Esophagus muscularis mucosa (tissue), 4 donors: ENCODE measurements around the gene EFNA4. TPM values are rescaled to one million over a fixed set of nuclear protein-coding genes. Genes with fewer than 3 reads are reported as not detected.

Experiments
- DNase-seq: peaks from one replicate; pipeline ENCODE4 v3.0.0-alpha.2; 2017; ENCODE audit errors: extremely low spot score
- H3K27ac ChIP-seq, 4 donors: fragments of 200-600 bp; sonication (generic); replicated peaks in 1 of 4; 1 replicate in 3 of 4; 2 replicates in 1 of 4; pipeline ENCODE4 v1.5.1; 2016 to 2019; ENCODE audit warnings: mild to moderate bottlenecking in 1 of 4
- H3K27me3 ChIP-seq, 4 donors: fragments of 200-600 bp; sonication (generic); one replicate each; pipeline versions ENCODE4 v1.5.1 to v1.6.0; 2016 to 2019
- H3K36me3 ChIP-seq, 4 donors: fragments of 200-600 bp; sonication (generic); one replicate each; pipeline ENCODE4 v1.5.1; 2016 to 2019
- H3K4me1 ChIP-seq, 4 donors: fragments of 200-600 bp; sonication (generic); one replicate each; pipeline ENCODE4 v1.5.1; 2016 to 2019
- H3K4me3 ChIP-seq, 4 donors: fragments of 200-600 bp; sonication (generic); 1 replicate in 2 of 4; 2 replicates in 2 of 4; pipeline ENCODE4 v1.5.1; 2016 to 2019; ENCODE audit warnings: mild to moderate bottlenecking in 4 of 4, moderate library complexity in 1 of 4
- H3K9me3 ChIP-seq, 4 donors: fragments of 200-600 bp; sonication (generic); 1 replicate in 3 of 4; 2 replicates in 1 of 4; pipeline ENCODE4 v1.5.1; 2016 to 2019
- EP300 ChIP-seq: sonication (generic); formaldehyde crosslinking; IDR thresholded peaks from one replicate; pipeline ENCODE4 v1.6.1; 2017; ENCODE audit warnings: antibody characterized with exemption
- POLR2A ChIP-seq: fragments of 450-650 bp; IDR thresholded peaks from one replicate; pipeline ENCODE4 v1.6.1; 2017; ENCODE audit warnings: antibody characterized with exemption, moderate library complexity, mild to moderate bottlenecking, low read depth
- POLR2AphosphoS5 ChIP-seq, 2 donors: sonication (generic); formaldehyde crosslinking; IDR thresholded peaks; one replicate each; pipeline ENCODE4 v1.6.1; 2017; ENCODE audit warnings: antibody characterized with exemption in 2 of 2
- WGBS: methylation state at CpG from one replicate; pipeline ENCODE4 v1.1.5; 2018; 5-methylcytosine and 5-hydroxymethylcytosine counted together
- intact Hi-C: fragments of 100-400 bp; cut with DNase I; formaldehyde crosslinking; loops from one replicate; pipeline ENCODE4 v1.15.1; 2023
- total RNA-seq, 4 donors: library from RNA; depleted of rRNA; stranded (reverse); fragments of >200 nt; gene quantifications; one replicate each; pipeline versions ENCODE4 v1.1.0 to v1.2.1, GENCODE V29; 2016
- TF ChIP-seq, protein P1 (sequence below), 3 experiments: fragments of 200-600 bp in 2 of 3; fragments of 450-650 bp in 1 of 3; sonication (generic) in 2 of 3; IDR thresholded peaks; one replicate each; pipeline ENCODE4 v1.5.1; 2017 to 2019; ENCODE audit warnings: antibody characterized with exemption in 3 of 3, mild to moderate bottlenecking in 2 of 3, moderate library complexity in 1 of 3

EFNA4 gene
- total RNA-seq, 4 donors from 2014 or later, result 0.83 to 4.5 (median 3.2) TPM

GRCh38 chr1:155038602-155039307 lies 24.8 kb upstream of the EFNA4 start:
- DNase-seq, result no peak
- no peak overlapping the region for H3K27ac ChIP-seq
- H3K36me3 ChIP-seq, result no peaks in the 10 kb centered on the region
- H3K9me3 ChIP-seq, result no peaks in the 10 kb centered on the region
- no peak overlapping the region for H3K4me3 ChIP-seq
- 31% methylated on average over 8 of the region's 8 CpGs for WGBS
- TF ChIP-seq, protein P1, sequence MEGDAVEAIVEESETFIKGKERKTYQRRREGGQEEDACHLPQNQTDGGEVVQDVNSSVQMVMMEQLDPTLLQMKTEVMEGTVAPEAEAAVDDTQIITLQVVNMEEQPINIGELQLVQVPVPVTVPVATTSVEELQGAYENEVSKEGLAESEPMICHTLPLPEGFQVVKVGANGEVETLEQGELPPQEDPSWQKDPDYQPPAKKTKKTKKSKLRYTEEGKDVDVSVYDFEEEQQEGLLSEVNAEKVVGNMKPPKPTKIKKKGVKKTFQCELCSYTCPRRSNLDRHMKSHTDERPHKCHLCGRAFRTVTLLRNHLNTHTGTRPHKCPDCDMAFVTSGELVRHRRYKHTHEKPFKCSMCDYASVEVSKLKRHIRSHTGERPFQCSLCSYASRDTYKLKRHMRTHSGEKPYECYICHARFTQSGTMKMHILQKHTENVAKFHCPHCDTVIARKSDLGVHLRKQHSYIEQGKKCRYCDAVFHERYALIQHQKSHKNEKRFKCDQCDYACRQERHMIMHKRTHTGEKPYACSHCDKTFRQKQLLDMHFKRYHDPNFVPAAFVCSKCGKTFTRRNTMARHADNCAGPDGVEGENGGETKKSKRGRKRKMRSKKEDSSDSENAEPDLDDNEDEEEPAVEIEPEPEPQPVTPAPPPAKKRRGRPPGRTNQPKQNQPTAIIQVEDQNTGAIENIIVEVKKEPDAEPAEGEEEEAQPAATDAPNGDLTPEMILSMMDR (IDR thresholded peaks at IDR 0.05), result no peak
- TF ChIP-seq POLR2AphosphoS5 (IDR thresholded peaks at IDR 0.05), result no peak
- TF ChIP-seq EP300, result no peak
- TF ChIP-seq POLR2A, result no peak
- no peaks in the 10 kb centered on the region for H3K27me3 ChIP-seq
- intact Hi-C loops, result no loop called here
- H3K4me1 ChIP-seq, result peaks cover 4 to 13% (median 11%) of the 10 kb centered on the region in 4 donors

DNA sequence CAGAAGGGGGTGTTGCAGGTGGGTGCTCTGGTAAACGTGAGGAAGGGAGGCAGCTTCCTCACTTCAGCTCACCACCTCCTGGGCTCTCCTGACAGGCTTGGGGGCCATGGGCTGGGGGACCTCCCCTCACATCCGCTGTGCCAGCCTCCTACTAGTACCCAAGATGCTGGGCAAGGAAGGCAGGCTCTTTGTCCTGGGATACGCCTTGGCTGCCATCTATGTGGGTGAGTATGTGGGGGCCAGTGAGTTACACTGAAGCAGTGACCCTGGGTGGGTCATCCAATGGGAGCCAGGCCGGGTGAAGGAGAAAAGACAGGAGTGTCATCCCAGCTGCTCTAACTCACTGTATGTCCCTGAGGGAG lies 24.3 kb upstream of the EFNA4 start:
- H3K27ac ChIP-seq, result no peak overlapping the region
- no peaks in the 10 kb centered on the region for H3K9me3 ChIP-seq
- H3K27me3 ChIP-seq, result no peaks in the 10 kb centered on the region
- no peak for DNase-seq
- TF ChIP-seq POLR2A (no peak), POLR2AphosphoS5 (IDR thresholded peaks at IDR 0.05) (no peak), EP300 (no peak)
- TF ChIP-seq, protein P1 (IDR thresholded peaks at IDR 0.05), result no peak
- WGBS, result 67% methylated on average over 2 of the region's 4 CpGs
- H3K4me3 ChIP-seq, result no peak overlapping the region
- peaks cover 4 to 13% (median 11%) of the 10 kb centered on the region in 4 donors for H3K4me1 ChIP-seq
- no peaks in the 10 kb centered on the region for H3K36me3 ChIP-seq
- intact Hi-C loops, result no loop called here

DNA sequence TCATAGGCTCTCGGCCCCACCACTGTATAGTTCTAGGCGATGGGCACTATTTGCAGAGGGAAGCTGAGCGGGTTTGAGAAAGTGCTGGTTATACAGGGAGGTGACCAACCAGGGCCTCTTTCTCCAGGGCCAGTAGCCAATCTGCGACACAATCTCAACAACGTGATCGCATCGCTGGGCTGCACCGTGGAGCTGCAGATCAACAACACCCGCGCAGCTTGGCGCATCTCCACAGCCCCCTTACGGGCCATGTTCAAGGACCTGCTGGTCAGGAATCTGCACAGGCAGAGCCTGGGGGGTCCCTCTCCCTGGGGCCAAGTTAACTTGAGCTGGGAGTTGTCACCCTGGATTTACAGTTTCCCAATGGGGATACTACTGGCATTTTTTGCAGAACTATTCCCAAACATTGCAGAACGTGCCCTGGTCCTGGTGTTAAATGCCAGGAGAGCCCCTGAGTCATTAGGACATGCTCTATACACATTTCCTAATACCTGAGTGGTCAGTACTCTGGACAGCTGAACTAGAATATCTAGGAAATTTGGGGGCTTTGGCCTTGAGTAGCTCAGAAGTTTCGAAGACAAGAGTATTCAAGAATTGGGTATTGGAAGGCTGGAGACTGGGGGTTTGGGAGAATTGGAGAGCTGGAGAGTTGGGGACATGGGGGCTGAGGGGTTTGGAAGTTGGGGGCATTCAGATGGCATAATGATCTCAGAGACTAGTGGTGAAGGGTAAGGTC lies 23.0 kb upstream of the EFNA4 start:
- WGBS, result 91% methylated on average over 14 of the region's 14 CpGs
- intact Hi-C loops, result no loop called here
- TF ChIP-seq POLR2AphosphoS5 (IDR thresholded peaks at IDR 0.05) (no peak), POLR2A (no peak), EP300 (no peak)
- TF ChIP-seq, protein P1 (IDR thresholded peaks at IDR 0.05), result no peak
- Histone ChIP-seq H3K36me3 (no peaks in the 10 kb centered on the region), H3K27me3 (no peaks in the 10 kb centered on the region), H3K27ac (no peak overlapping the region), H3K9me3 (no peaks in the 10 kb centered on the region), H3K4me3 (no peak overlapping the region), H3K4me1 (peaks cover 9 to 22% (median 21%) of the 10 kb centered on the region in 4 donors)
- no peak for DNase-seq

- intact Hi-C loops, result no loop called here
- Histone ChIP-seq H3K36me3 (no peaks in the 10 kb centered on the region), H3K9me3 (no peaks in the 10 kb centered on the region), H3K4me3 (no peak overlapping the region), H3K27me3 (no peaks in the 10 kb centered on the region), H3K4me1 (peaks cover 9 to 22% (median 20%) of the 10 kb centered on the region in 4 donors), H3K27ac (no peak overlapping the region)
- WGBS, result 85% methylated on average over 5 of the region's 5 CpGs
- no peak for DNase-seq
- TF ChIP-seq POLR2AphosphoS5 (IDR thresholded peaks at IDR 0.05), result no peak
- TF ChIP-seq, protein P1 (IDR thresholded peaks at IDR 0.05), result no peak
- TF ChIP-seq EP300, result no peak
- no peak for TF ChIP-seq POLR2A
Measured at GRCh38 chr1:155042789-155043188, 20.8 kb upstream of the EFNA4 start.
